ENCODE results near the gene WNT3A.

Gene WNT3A

GRCh38 chr1:228038387-228039005, 31.7 kb downstream of the WNT3A start:
- H3K4me3 ChIP-seq (ENCODE audit: control insufficient read depth, low read depth, low read length): no peak overlapping the region
- no peak for TF ChIP-seq CTCF (conservative IDR thresholded peaks at IDR 0.05; ENCODE audit: control insufficient read depth, insufficient read depth, low read depth, low read length)
- DNase-seq (ENCODE audit: low read depth): no peak

DNA sequence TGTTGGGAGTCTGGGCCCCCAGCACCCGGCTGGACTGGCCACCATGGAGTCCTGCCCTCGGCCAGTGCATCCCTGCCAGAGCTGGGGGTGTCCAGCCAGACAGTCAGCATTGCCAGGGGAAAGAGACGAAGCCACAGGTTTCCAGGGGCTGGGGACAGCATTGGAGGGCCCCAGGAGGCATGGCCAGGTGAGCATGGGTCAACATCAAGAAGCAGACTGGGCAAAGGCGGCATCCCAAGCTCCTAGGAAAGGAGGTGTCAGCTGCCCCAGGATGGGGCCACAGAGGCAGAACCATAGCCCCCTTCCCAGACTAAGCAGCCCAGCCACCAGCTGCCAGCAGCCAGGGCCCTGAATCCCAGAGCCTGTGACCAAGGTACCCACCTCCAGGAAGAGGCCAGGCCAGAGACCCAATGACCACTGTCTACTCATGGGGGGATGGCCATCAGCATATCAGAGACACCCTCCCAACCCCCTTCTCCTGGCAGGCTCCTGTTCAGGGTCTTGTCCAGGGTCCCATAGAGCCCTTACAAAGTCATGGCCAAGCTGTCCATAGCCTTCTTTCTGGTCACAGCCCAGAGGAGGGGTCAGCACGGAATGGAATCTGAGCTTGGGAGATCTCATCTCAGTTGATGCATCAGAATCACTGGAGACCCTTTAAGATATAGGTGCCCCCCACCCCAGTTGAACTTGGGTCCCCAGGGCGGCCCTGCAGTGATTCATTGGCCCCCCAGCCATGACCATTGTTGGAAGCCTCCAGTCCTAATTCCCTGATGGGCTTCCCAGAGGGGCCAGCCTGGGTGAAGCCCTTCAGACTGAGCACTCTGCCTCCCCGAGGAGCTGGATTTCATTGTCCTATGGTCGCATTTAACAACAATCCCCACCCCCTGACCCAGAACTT, 32.5 kb downstream of the WNT3A start:
- no peak for DNase-seq (ENCODE audit: low read depth)
- no peak for TF ChIP-seq CTCF (conservative IDR thresholded peaks at IDR 0.05; ENCODE audit: control insufficient read depth, insufficient read depth, low read depth, low read length)
- H3K4me3 ChIP-seq (ENCODE audit: control insufficient read depth, low read depth, low read length): no peak overlapping the region

GRCh38 chr1:228039986-228040385, 33.2 kb downstream of the WNT3A start:
- TF ChIP-seq CTCF (conservative IDR thresholded peaks at IDR 0.05; ENCODE audit: control insufficient read depth, insufficient read depth, low read depth, low read length): no peak
- no peak for DNase-seq (ENCODE audit: low read depth)
- no peak overlapping the region for H3K4me3 ChIP-seq (ENCODE audit: control insufficient read depth, low read depth, low read length)

DNA sequence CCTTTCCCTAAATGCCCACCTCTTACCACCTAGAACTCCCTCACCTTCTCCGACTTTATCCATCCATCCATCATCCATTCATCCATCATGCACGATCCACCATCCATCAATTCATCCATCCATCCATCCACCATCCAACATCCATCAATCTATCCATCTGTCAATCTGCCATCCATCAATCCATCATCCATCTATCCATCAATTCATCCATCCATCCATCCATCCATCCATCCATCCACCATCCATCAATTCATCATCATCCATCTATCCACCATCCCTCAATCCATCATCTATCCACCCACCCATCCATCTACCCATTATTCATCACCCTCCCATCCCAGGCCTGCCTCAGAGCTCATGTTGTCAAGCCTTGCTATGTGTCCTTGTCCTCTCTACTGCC, 34.5 kb downstream of the WNT3A start:
- no peak for TF ChIP-seq CTCF (conservative IDR thresholded peaks at IDR 0.05; ENCODE audit: control insufficient read depth, insufficient read depth, low read depth, low read length)
- DNase-seq (ENCODE audit: low read depth): no peak
- no peak overlapping the region for H3K4me3 ChIP-seq (ENCODE audit: control insufficient read depth, low read depth, low read length)

DNA sequence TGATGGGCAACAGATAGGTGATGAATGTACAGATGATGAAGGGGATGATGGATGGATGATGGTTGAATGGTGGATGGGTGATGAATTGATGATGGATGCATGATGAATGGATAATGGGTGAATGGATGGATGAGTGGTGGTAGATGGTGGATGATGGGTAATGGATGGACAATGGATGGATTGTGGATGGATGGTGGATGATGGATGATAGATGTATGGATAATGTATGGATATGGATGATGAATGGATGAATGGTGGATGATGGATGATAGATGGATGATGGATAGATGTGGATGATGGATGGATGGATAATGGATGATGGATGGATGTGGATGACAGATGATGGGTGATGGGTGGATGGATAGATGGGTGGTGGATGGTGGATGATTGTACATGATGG, 35.7 kb downstream of the WNT3A start:
- no peak for TF ChIP-seq CTCF (conservative IDR thresholded peaks at IDR 0.05; ENCODE audit: control insufficient read depth, insufficient read depth, low read depth, low read length)
- no peak for DNase-seq (ENCODE audit: low read depth)
- H3K4me3 ChIP-seq (ENCODE audit: control insufficient read depth, low read depth, low read length): no peak overlapping the region

DNA sequence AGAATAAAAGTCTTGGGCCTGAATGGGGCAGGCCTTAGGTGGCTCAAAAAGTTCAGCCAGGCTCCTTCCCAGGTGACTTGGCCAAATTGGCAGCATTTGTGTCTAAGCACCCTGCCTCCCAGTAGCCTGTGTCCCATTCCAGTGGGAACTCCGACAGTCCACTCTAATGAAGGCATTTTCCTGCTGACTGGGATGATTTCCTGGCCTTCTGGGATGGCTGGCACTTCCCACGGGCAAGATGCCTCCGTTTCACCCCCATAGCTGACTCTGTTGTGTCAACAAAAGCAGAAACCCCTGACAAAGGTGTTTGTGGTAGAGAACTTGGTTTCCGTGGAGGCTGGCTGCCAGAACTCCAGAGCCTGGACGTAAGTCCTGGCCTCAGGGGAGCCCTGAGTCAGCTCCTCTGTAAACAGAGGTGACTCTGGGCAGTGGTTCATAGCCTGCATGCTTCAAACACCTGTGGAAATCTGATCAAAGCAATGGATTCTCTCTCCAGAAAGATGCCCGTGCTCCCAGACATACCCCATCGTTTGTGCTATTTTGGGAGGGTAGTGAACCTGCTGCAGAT, 36.6 kb downstream of the WNT3A start:
- no peak for TF ChIP-seq CTCF (conservative IDR thresholded peaks at IDR 0.05; ENCODE audit: control insufficient read depth, insufficient read depth, low read depth, low read length)
- DNase-seq (ENCODE audit: low read depth): peak; percentile 27
- no peak overlapping the region for H3K4me3 ChIP-seq (ENCODE audit: control insufficient read depth, low read depth, low read length)

Measured in fibroblast of mammary gland (primary cell).